HepG2 (cell line): ENCODE data around the gene RAB3D.

Source experiments
- CTCF ChIP-seq: sonication (generic); formaldehyde crosslinking; IDR thresholded peaks from 2 replicates; pipeline ENCODE4 v1.5.0; 2020; ENCODE audit warnings: mild to moderate bottlenecking, missing genetic modification reagents, moderate library complexity
- KLF16 ChIP-seq, 2 experiments: sonication (generic) in 1 of 2; formaldehyde crosslinking in 1 of 2; IDR thresholded peaks; 2 replicates each; pipeline versions ENCODE4 v1.6.1 to v1.8.0; 2016 to 2023; ENCODE audit warnings: missing genetic modification reagents in 2 of 2, missing compliant biosample characterization in 1 of 2
- MAX ChIP-seq: IDR thresholded peaks from 2 replicates; pipeline ENCODE4 v1.6.1; 2012; ENCODE audit warnings: inconsistent platforms
- POLR2AphosphoS5 ChIP-seq: IDR thresholded peaks from 2 replicates; pipeline ENCODE4 v1.6.1; 2012; ENCODE audit warnings: low read depth, low read length
- THRA ChIP-seq: sonication (generic); formaldehyde crosslinking; IDR thresholded peaks from 2 replicates; pipeline ENCODE4 v1.4.0; 2020; ENCODE audit warnings: missing genetic modification reagents, borderline replicate concordance
- ZNF281 ChIP-seq: sonication (generic); formaldehyde crosslinking; IDR thresholded peaks from 2 replicates; pipeline ENCODE4 v1.4.0; 2020; ENCODE audit warnings: missing genetic modification reagents, borderline replicate concordance

GRCh38 chr19:11364296-11364904, 24.9 kb upstream of the RAB3D start:
- no peak for TF ChIP-seq CTCF (CRISPR knock-in tag)
- no peak for TF ChIP-seq KLF16 (CRISPR knock-in tag; IDR thresholded peaks at IDR 0.05)
- no peak for TF ChIP-seq POLR2AphosphoS5
- TF ChIP-seq ZNF281 (CRISPR knock-in tag): no peak
- no peak for TF ChIP-seq THRA (CRISPR knock-in tag)
- TF ChIP-seq MAX: no peak
